Kidney (tissue), 14 donors: ENCODE data around the gene MPI. TPM values are rescaled to one million over a fixed set of nuclear protein-coding genes. Genes with fewer than 3 reads are reported as not detected.
A peak's percentile ranks its signal among the peaks of the same experiment; 100 is the strongest.

ENCODE experiments used
- DNase-seq, 5 donors: peaks; one replicate each; pipeline ENCODE4 v3.0.0-alpha.2; 2013 to 2020
- FAIRE-seq: peaks from 2 replicates; lab custom pipeline; 2012; peaks lifted over from hg19 to GRCh38; lab: Jason Lieb, UNC
- H3K27ac ChIP-seq, 2 donors: one replicate each; pipeline ENCODE4 v1.7.0; 2013; ENCODE audit warnings: low read depth in 2 of 2, low read length in 2 of 2, inconsistent platforms in 1 of 2
- H3K27me3 ChIP-seq: one replicate; pipeline ENCODE4 v1.7.1; 2013; ENCODE audit warnings: low read length, inconsistent platforms; ENCODE audit not compliant: control insufficient read depth, insufficient read depth
- H3K36me3 ChIP-seq, 3 donors: one replicate each; pipeline versions ENCODE4 v1.7.0 to v1.7.1; 2013; ENCODE audit warnings: low read length in 3 of 3, control low read depth in 1 of 3, inconsistent platforms in 1 of 3; ENCODE audit not compliant: insufficient read depth in 3 of 3, control insufficient read depth in 2 of 3
- H3K4me1 ChIP-seq, 3 donors: one replicate each; pipeline versions ENCODE4 v1.7.0 to v1.7.1; 2013; ENCODE audit warnings: low read length in 3 of 3, inconsistent platforms in 1 of 3, low read depth in 1 of 3; ENCODE audit not compliant: control insufficient read depth in 2 of 3, insufficient read depth in 2 of 3
- H3K4me3 ChIP-seq, 3 donors: one replicate each; pipeline versions ENCODE4 v1.7.0 to v1.8.1; 2013; ENCODE audit warnings: low read length in 3 of 3, control low read depth in 1 of 3, inconsistent platforms in 1 of 3
- H3K9ac ChIP-seq, 3 donors: one replicate each; pipeline versions ENCODE4 v1.7.0 to v1.7.1; 2013; ENCODE audit warnings: low read length in 3 of 3, control low read depth in 1 of 3, inconsistent platforms in 1 of 3
- H3K9me3 ChIP-seq, 3 donors: one replicate each; pipeline versions ENCODE4 v1.7.0 to v1.7.1; 2013; ENCODE audit warnings: low read length in 3 of 3, control low read depth in 1 of 3, inconsistent platforms in 1 of 3; ENCODE audit not compliant: control insufficient read depth in 2 of 3, insufficient read depth in 1 of 3
- intact Hi-C: fragments of 100-400 bp; cut with DNase I; formaldehyde crosslinking; loops from one replicate; pipeline ENCODE4 v1.11.1; 2022
- polyA plus RNA-seq: library from polyadenylated mRNA; stranded (reverse); fragments of 350-450 nt; fragmentation: Illumina TruSeq; extraction: RNeasy Lipid Tissue Mini Kit (QIAGEN cat#74804); gene quantifications from one replicate; pipeline ENCODE4 v1.2.3, GENCODE V29; 2014; ENCODE audit warnings: low read depth, low replicate concordance; ENCODE audit not compliant: insufficient read depth
- total RNA-seq: library from RNA; stranded (reverse); fragmentation: NEBNext Ultra II Directional; extraction: Animal tissue kit (Norgen Biotek cat#: 25700); gene quantifications from one replicate; pipeline ENCODE4 v1.2.1, GENCODE V29; 2021
- TF ChIP-seq, protein P1 (sequence below): IDR thresholded peaks from 3 replicates; pipeline ENCODE4 v1.5.1; 2012; ENCODE audit warnings: mild to moderate bottlenecking, moderate library complexity, borderline replicate concordance; ENCODE audit not compliant: insufficient read depth; ENCODE audit errors: extremely low read depth
- donor health status: control.
- donor health status: control.
- donor health status: control.
- donor health status: control.
- donor health status: control.
- donor health status: DM: yes; HTN: yes; CAD: no.
- donor health status: Normal renal cell carcinoma (clear cell type).

The MPI gene
- total and polyA plus RNA-seq, 2 donors from 2014 or later, result 33.7 to 52.0 TPM

DNA sequence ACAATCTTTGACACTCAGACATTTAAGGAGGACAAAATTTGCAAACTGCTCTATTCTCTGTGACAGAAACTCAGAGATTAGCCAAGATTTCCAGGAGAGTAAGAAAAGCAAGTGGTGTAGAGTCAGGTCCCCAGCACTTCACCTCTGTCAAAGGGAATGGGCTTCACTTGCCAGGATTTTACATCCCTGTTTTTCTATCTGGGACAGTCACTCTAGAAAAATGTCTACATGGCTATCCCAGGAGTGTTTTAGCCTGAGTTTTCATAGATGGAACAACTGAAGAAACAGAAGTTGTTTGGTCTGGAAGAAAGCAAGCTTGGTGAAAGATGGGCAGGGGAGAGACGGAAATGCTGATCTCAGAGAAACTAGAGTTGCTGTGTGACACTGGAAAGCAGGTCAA lies 13.8 kb downstream of the MPI start:
- Histone ChIP-seq H3K9ac (no peak overlapping the region), H3K4me1 (peaks cover 3 to 23% (median 9%) of the 10 kb centered on the region in 3 donors), H3K9me3 (no peaks in the 10 kb centered on the region), H3K27ac (no peak overlapping the region), H3K27me3 (no peaks in the 10 kb centered on the region), H3K4me3 (no peak overlapping the region), H3K36me3 (peaks cover 3 to 33% (median 30%) of the 10 kb centered on the region in 3 donors)
- intact Hi-C loops, result no loop called here
- TF ChIP-seq, protein P1, sequence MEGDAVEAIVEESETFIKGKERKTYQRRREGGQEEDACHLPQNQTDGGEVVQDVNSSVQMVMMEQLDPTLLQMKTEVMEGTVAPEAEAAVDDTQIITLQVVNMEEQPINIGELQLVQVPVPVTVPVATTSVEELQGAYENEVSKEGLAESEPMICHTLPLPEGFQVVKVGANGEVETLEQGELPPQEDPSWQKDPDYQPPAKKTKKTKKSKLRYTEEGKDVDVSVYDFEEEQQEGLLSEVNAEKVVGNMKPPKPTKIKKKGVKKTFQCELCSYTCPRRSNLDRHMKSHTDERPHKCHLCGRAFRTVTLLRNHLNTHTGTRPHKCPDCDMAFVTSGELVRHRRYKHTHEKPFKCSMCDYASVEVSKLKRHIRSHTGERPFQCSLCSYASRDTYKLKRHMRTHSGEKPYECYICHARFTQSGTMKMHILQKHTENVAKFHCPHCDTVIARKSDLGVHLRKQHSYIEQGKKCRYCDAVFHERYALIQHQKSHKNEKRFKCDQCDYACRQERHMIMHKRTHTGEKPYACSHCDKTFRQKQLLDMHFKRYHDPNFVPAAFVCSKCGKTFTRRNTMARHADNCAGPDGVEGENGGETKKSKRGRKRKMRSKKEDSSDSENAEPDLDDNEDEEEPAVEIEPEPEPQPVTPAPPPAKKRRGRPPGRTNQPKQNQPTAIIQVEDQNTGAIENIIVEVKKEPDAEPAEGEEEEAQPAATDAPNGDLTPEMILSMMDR, result no peak
- DNase-seq (no peak), FAIRE-seq (no peak)

DNA sequence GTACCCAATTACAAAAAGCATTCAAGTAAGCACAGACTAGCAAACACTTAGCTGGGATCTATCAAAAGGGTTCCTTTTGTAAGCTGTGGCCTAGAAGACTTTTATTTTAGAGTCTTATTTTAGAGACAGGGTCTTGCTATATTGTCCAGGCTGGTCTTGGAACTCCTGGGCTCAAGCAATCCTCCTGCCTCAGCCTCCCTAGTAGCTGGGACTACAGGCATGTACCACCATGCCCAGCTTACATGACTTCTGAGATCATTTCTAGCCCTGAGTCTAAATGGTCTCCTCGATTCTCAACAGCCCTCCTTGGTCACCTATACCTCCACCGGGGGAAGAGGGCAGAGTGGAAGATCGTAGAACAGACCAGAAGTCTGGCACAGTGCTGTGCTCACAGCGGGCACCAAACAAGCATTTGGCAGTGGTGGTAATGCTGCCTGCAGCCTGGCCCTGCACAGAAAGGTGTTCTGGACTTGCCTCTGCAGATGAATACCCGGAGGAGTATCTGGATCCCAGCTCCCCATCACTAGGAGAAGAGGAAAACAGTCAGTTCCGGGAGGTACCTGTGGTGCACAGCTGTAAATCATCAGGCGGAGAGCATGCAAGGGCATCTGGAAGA lies 14.5 kb downstream of the MPI start:
- H3K9ac ChIP-seq, result no peak overlapping the region
- no peak for DNase-seq
- H3K4me3 ChIP-seq, result no peak overlapping the region
- no peaks in the 10 kb centered on the region for H3K9me3 ChIP-seq
- TF ChIP-seq, protein P1, result no peak
- intact Hi-C loops, result no loop called here
- no peak overlapping the region for H3K27ac ChIP-seq
- FAIRE-seq, result no peak
- H3K27me3 ChIP-seq, result no peaks in the 10 kb centered on the region
- peaks cover 3 to 23% (median 9%) of the 10 kb centered on the region in 3 donors for H3K4me1 ChIP-seq
- H3K36me3 ChIP-seq, result peaks cover 3 to 33% (median 30%) of the 10 kb centered on the region in 3 donors

DNA sequence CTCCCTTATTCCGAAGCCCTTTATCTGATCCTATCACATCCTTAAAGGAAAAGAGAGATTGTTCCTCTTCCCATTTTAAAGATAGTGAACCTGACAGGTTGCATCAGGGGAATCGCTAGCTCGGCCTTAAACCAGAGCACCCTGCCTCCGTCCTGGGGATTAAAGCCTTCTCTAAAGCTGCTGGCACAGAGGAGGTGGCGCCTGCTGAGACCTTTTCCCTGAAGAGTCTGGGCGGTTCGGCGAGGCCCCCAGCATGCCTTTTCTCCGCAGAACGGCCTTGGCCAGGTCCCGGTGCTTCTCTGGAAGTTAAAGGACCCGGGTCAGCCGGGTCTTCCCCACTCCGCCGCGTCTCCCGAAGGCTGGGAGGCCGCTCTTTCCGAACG lies 16.2 kb downstream of the MPI start:
- no peaks in the 10 kb centered on the region for H3K27me3 ChIP-seq
- peaks cover 3 to 20% (median 19%) of the 10 kb centered on the region in 3 donors for H3K36me3 ChIP-seq
- TF ChIP-seq, protein P1, result no peak
- H3K9me3 ChIP-seq, result no peaks in the 10 kb centered on the region
- no peak for FAIRE-seq
- peak overlapping the region; percentile 93 to 96 for H3K27ac ChIP-seq
- H3K9ac ChIP-seq, result peak overlapping the region; percentile 44 to 98 (median 66)
- peak overlapping the region; percentile 52 to 96 (median 63) for H3K4me3 ChIP-seq
- H3K4me1 ChIP-seq, result peaks cover 3 to 23% (median 9%) of the 10 kb centered on the region in 3 donors
- peak in 3 of 5 donors; percentile 50 to 61 (median 55) for DNase-seq
- intact Hi-C loops, result no loop called here
